ENCODE measurements around the gene LYVE1.

DNA sequence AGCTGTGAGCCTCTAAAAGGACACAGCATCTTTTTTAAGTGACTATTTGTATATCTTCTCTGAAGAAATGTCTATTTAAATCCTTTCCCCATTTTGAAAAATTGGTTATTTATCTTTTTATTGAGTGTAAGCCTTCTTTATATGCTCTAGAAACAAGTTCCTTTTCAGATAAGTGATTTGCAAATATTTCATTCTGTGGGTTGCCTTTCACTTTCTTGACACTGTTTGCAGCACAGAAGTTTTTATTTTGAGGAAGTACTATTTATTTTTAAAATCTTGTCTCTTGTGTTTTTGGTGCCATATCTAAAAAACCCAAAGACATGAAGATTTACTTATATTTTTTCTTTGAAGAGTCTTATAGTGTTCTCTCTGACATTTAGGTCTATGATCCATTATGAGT is 40.1 kb upstream of the LYVE1 start:
- TF ChIP-seq, protein P1, sequence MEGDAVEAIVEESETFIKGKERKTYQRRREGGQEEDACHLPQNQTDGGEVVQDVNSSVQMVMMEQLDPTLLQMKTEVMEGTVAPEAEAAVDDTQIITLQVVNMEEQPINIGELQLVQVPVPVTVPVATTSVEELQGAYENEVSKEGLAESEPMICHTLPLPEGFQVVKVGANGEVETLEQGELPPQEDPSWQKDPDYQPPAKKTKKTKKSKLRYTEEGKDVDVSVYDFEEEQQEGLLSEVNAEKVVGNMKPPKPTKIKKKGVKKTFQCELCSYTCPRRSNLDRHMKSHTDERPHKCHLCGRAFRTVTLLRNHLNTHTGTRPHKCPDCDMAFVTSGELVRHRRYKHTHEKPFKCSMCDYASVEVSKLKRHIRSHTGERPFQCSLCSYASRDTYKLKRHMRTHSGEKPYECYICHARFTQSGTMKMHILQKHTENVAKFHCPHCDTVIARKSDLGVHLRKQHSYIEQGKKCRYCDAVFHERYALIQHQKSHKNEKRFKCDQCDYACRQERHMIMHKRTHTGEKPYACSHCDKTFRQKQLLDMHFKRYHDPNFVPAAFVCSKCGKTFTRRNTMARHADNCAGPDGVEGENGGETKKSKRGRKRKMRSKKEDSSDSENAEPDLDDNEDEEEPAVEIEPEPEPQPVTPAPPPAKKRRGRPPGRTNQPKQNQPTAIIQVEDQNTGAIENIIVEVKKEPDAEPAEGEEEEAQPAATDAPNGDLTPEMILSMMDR (IDR thresholded peaks at IDR 0.05): no peak
- TF ChIP-seq EZH2 (IDR thresholded peaks at IDR 0.05; ENCODE audit: borderline replicate concordance, insufficient read depth, low read depth, low read length, poor library complexity, severe bottlenecking): no peak

Measured in B cell (primary cell).